SU-DHL-6 (cell line): Measurements from ENCODE around the gene ZNF362.

Experiments used
- H2AFZ ChIP-seq: fragments of 200-600 bp; sonication (generic); 2 replicates; pipeline ENCODE4 v1.6.1; 2014; ENCODE audit warnings: low read depth, mild to moderate bottlenecking, moderate library complexity, mixed read lengths, antibody characterized with exemption, low read length; ENCODE audit not compliant: severe bottlenecking
- H3F3A ChIP-seq: fragments of 200-600 bp; shearing (Covaris generic); 2 replicates; pipeline ENCODE4 v1.6.0; 2016; ENCODE audit warnings: antibody characterized with exemption, mild to moderate bottlenecking; ENCODE audit not compliant: insufficient read depth
- H3K27ac ChIP-seq: fragments of 200-600 bp; sonication (generic); 2 replicates; pipeline ENCODE4 v1.5.1; 2016; ENCODE audit warnings: low read depth, mild to moderate bottlenecking, low read length, moderate library complexity, mixed read lengths
- H3K27me3 ChIP-seq: fragments of 200-600 bp; sonication (generic), shearing (Covaris generic); 2 replicates; pipeline ENCODE4 v1.6.0; 2014; ENCODE audit warnings: mild to moderate bottlenecking, low read length
- H3K36me3 ChIP-seq: fragments of 200-600 bp; sonication (generic); 2 replicates; pipeline ENCODE4 v1.6.1; 2014; ENCODE audit warnings: mild to moderate bottlenecking, low read length, mixed read lengths
- H3K4me2 ChIP-seq: fragments of 300-600, 200-600 bp; shearing (Covaris generic), sonication (generic); 2 replicates; pipeline ENCODE4 v1.6.0; 2014; ENCODE audit warnings: low read length, low read depth, mild to moderate bottlenecking; ENCODE audit not compliant: poor library complexity, severe bottlenecking
- H3K4me3 ChIP-seq: fragments of 200-600 bp; sonication (generic); 2 replicates; pipeline ENCODE4 v1.5.1; 2014; ENCODE audit warnings: antibody characterized with exemption, low read length, mild to moderate bottlenecking, mixed read lengths; ENCODE audit not compliant: insufficient read depth, poor library complexity, severe bottlenecking
- H3K79me2 ChIP-seq: fragments of 200-600 bp; sonication (generic); 2 replicates; pipeline ENCODE4 v1.6.1; 2014; ENCODE audit warnings: mild to moderate bottlenecking, low read length, moderate library complexity; ENCODE audit not compliant: insufficient read depth
- H3K9ac ChIP-seq: fragments of 200-600 bp; sonication (generic); 2 replicates; pipeline ENCODE4 v1.7.0; 2014; ENCODE audit warnings: mild to moderate bottlenecking, low read length
- H3K9me2 ChIP-seq: fragments of 200-600 bp; sonication (generic); replicated peaks from 2 replicates; pipeline ENCODE4 v1.6.1; 2014; ENCODE audit warnings: low read length; ENCODE audit not compliant: insufficient read depth
- H3K9me3 ChIP-seq: fragments of 200-600 bp; sonication (generic); 2 replicates; pipeline ENCODE4 v1.6.1; 2014; ENCODE audit warnings: low read length, mixed read lengths; ENCODE audit not compliant: insufficient read depth
- H4K20me1 ChIP-seq: fragments of 200-600 bp; sonication (generic); 2 replicates; pipeline ENCODE4 v1.6.1; 2014; ENCODE audit warnings: low read depth, mild to moderate bottlenecking, antibody characterized with exemption, low read length, moderate library complexity, mixed read lengths
- CTCF ChIP-seq: fragments of 200-600 bp; sonication (generic); IDR thresholded peaks from one replicate; pipeline ENCODE4 v1.5.1; 2017; ENCODE audit warnings: antibody characterized with exemption, mild to moderate bottlenecking, low read length, moderate library complexity; ENCODE audit not compliant: insufficient read depth, poor library complexity, severe bottlenecking
- EZH2phosphoT487 ChIP-seq: fragments of 200-600 bp; sonication (generic), shearing (Covaris generic); conservative IDR thresholded peaks from 2 replicates; pipeline ENCODE4 v1.6.1; 2018; ENCODE audit warnings: mild to moderate bottlenecking, antibody characterized with exemption, low read length, moderate library complexity, mixed read lengths

Gene ZNF362

DNA sequence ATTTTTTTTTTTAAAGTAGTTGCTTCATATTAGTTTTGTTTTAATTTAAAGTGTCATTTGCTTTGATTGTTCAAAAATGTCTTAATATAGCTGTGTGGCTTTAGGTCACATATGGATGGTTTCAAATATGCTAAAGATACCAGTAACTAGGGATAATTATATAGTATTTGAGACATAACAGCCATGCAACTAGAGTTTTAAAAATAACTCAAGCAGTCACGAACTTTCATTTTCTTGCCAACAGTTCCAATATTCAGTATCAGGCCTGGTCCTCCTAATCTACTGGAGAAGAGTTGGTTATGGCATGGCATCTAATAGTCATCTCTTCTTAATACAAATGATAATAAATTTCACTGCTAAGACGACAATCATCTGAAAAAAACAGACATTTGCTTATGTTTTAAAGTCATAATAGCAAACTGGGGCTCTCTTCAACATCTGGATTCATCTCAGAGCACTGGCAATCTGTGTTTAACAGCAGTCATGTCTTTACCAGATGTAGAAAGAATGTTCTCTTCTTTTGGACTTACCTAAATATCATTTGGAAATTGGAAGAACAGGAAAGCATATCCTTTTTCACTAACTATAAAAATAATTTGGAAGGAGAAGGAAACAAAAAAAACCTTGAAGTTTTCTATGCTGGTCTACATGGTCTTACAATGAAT lies 88.7 kb downstream of the ZNF362 start:
- Histone ChIP-seq H3K79me2 (peaks cover 12% of the 10 kb centered on the region; the same call in 1 of the 2 replicates), H3K4me2 (no peak overlapping the region)

DNA sequence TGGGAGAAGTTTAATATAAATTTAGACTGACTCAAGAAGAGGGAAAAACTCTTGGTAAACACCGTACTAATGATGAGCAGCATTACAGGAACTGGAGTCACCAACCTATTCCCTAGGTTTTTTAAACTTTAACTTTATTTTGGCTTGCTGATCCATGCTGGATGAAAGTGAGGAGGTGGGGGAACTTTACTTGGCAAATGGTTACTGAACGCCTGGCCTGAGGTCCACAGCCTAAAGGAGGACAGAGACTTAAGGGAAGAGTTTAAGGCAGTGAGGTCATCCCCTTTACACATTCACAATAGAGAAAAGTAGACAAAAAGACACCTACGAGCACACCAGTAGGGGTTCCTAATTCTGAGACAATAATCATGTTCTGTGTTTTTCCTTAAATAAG lies 90.2 kb downstream of the ZNF362 start:
- Histone ChIP-seq H3K4me2 (no peak overlapping the region), H3K9ac (no peak overlapping the region), H2AFZ (no peak overlapping the region), H3K4me3 (no peak overlapping the region), H3K27me3 (no peaks in the 10 kb centered on the region), H3F3A (no peaks in the 10 kb centered on the region; the same call in 1 of the 2 replicates), H3K9me2 (no peaks in the 10 kb centered on the region), H3K36me3 (no peaks in the 10 kb centered on the region), H4K20me1 (peaks cover 8% of the 10 kb centered on the region; the same call in 1 of the 2 replicates), H3K27ac (no peak overlapping the region), H3K9me3 (no peaks in the 10 kb centered on the region), H3K79me2 (peaks cover 12% of the 10 kb centered on the region; the same call in 1 of the 2 replicates)
- TF ChIP-seq EZH2phosphoT487, result no peak
- no peak for TF ChIP-seq CTCF

More for the DNA sequence above, 88.7 kb downstream of the ZNF362 start:
- Histone ChIP-seq H3K9me3 (no peaks in the 10 kb centered on the region), H2AFZ (no peak overlapping the region), H3K4me3 (no peak overlapping the region), H3K9ac (no peak overlapping the region), H3F3A (no peaks in the 10 kb centered on the region), H3K9me2 (no peaks in the 10 kb centered on the region), H3K27ac (no peak overlapping the region), H4K20me1 (peaks cover 11% of the 10 kb centered on the region; the same call in 1 of the 2 replicates), H3K27me3 (no peaks in the 10 kb centered on the region), H3K36me3 (no peaks in the 10 kb centered on the region)
- TF ChIP-seq CTCF (no peak), EZH2phosphoT487 (no peak)

DNA sequence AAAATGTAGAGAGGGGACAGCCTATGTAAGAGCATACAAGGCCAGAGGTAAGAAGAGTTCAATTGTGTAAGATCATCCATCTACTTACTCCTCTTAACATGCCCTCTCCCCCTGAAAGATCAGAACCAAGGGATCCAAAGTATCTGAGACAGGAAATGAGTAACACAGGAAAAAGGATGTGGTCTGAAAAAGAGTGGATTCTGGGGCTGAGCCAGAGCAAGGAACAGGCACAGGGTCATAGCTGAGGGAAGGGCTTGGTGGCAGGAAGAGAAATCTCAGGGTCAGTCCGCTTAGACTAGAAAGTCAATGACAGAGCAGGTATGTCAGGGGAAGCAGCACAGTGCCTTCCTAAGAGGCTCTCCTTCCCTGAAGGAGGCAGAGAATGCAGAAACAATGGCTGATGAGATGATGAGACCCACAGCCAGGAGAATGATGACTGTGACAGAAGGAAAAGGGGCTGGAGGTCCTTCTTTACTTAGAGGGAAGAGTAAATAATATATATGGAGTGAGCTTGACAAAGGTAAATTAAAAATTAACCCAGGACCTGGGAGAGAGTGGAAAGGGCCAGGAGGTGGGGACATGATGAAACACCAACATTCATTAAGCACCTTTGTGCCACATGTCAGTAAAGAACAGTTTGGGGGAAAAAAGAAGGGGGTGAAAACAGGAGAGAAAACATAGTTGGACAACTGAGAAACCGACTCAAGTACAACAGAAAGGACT lies 90.8 kb downstream of the ZNF362 start:
- no peaks in the 10 kb centered on the region; the same call in 1 of the 2 replicates for H3F3A ChIP-seq
- H3K9me2 ChIP-seq, result no peaks in the 10 kb centered on the region
- H3K4me2 ChIP-seq, result no peak overlapping the region
- no peaks in the 10 kb centered on the region for H3K36me3 ChIP-seq
- H4K20me1 ChIP-seq, result peaks cover 8% of the 10 kb centered on the region; the same call in 1 of the 2 replicates
- H2AFZ ChIP-seq, result no peak overlapping the region
- H3K27me3 ChIP-seq, result no peaks in the 10 kb centered on the region
- H3K9ac ChIP-seq, result no peak overlapping the region
- no peak overlapping the region for H3K4me3 ChIP-seq
- TF ChIP-seq EZH2phosphoT487, result no peak
- TF ChIP-seq CTCF, result no peak
- peaks cover 12% of the 10 kb centered on the region; the same call in 1 of the 2 replicates for H3K79me2 ChIP-seq
- H3K9me3 ChIP-seq, result no peaks in the 10 kb centered on the region
- H3K27ac ChIP-seq, result no peak overlapping the region
